Activated T-cell treated with anti-CD3 and anti-CD28 coated beads, Interleukin-2, amount 50 U/mL, for 4 hours (primary cell): Measurements from ENCODE around the gene EVC2. TPM values are rescaled to one million over a fixed set of nuclear protein-coding genes. Genes with fewer than 3 reads are reported as not detected.

Source experiments
- ATAC-seq, 2 donors: fragments of 200-7000 bp; cut with Tn5 transposase; one replicate each; pipeline ENCODE4 v1.10.0; 2021
- DNase-seq: peaks from one replicate; pipeline ENCODE4 v3.0.0-alpha.2; 2020
- H3K27me3 Mint-ChIP-seq: one replicate; pipeline ENCODE4 v1.8.0; 2021; ENCODE audit warnings: low read depth, mixed read lengths
- H3K36me3 Mint-ChIP-seq: one replicate; pipeline ENCODE4 v1.8.0; 2022; ENCODE audit warnings: mixed read lengths; ENCODE audit not compliant: insufficient read depth
- H3K4me1 Mint-ChIP-seq: one replicate; pipeline ENCODE4 v1.8.0; 2021; ENCODE audit warnings: low read depth, mixed read lengths
- H3K4me3 Mint-ChIP-seq: one replicate; pipeline ENCODE4 v1.8.0; 2021; ENCODE audit warnings: mild to moderate bottlenecking, moderate library complexity, mixed read lengths
- H3K9me3 Mint-ChIP-seq: one replicate; pipeline ENCODE4 v1.8.0; 2021; ENCODE audit warnings: mixed read lengths
- total RNA-seq, 3 donors: library from RNA; stranded (reverse); gene quantifications; one replicate each; pipeline ENCODE4 v1.2.1, GENCODE V29; 2021

The EVC2 gene
- total RNA-seq, 3 donors from 2014 or later, result 0.63 to 0.78 (median 0.76) TPM

DNA sequence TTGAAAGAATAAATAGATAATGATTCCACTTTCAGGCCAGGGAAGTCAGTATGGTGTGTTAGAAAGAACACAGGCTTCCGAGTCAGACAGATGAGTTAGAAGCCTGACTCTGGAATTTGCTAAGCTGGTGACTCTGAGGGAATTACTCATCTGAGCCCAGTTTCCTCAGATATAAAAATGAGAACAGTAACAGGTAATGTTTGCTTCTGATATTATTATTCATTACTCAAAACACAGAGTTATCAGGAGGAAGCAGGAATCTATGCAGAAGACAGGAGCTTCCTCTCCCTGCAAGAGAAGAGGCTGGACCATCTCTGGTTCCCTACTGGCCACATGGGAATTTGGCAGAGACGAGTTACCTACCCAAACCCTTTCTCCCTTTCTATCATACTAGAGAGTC is 163.1 kb downstream of the EVC2 start:
- Mint-ChIP-seq H3K36me3 (no peaks in the 10 kb centered on the region), H3K4me1 (no peaks in the 10 kb centered on the region), H3K27me3 (no peaks in the 10 kb centered on the region), H3K9me3 (peaks cover 7% of the 10 kb centered on the region), H3K4me3 (no peak overlapping the region)
- ATAC-seq (no peak), DNase-seq (no peak)

DNA sequence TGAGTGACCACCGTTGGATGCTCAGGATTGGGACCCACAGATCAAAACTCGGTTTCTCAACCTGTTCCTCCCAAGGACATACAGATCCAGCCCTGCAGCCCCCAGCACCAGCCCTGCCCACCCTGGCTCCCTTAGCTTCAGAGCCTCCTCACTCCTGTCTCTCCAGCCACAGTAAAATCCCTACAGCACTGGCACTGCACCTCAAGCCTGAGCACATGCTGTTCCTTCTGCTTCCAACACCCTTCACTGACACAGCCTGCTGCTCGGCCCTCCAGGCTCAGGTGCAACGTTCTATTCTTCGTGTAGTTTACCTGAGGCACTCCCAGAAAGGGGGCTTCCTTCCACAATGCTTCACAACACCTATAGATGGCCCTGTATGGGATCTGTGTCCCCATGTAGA is 163.6 kb downstream of the EVC2 start:
- Mint-ChIP-seq H3K9me3 (peaks cover 2% of the 10 kb centered on the region), H3K4me1 (no peaks in the 10 kb centered on the region), H3K36me3 (no peaks in the 10 kb centered on the region), H3K27me3 (no peaks in the 10 kb centered on the region), H3K4me3 (no peak overlapping the region)
- ATAC-seq (no peak), DNase-seq (no peak)

DNA sequence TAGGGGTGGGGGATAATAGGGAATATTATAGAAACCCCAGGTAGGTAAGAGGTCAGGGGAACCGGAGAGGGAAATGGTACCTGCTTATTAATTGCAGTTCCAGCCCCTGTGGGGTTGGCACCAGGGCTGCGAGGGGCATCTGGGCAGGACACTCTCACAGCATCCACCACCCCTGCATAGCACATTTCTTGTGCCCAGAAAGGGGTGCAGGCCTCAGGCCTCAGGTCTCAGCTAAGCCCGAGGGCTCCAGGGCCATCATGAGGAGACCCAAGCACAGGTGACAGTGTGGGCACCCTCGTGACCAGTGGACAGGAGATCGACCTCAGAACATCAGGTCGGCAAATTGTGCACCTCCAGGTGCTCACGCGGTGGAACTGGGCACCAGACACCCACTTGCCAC is 164.7 kb downstream of the EVC2 start:
- Mint-ChIP-seq H3K4me3 (no peak overlapping the region), H3K36me3 (no peaks in the 10 kb centered on the region), H3K9me3 (no peaks in the 10 kb centered on the region), H3K4me1 (no peaks in the 10 kb centered on the region), H3K27me3 (no peaks in the 10 kb centered on the region)
- DNase-seq (no peak), ATAC-seq (no peak)

DNA sequence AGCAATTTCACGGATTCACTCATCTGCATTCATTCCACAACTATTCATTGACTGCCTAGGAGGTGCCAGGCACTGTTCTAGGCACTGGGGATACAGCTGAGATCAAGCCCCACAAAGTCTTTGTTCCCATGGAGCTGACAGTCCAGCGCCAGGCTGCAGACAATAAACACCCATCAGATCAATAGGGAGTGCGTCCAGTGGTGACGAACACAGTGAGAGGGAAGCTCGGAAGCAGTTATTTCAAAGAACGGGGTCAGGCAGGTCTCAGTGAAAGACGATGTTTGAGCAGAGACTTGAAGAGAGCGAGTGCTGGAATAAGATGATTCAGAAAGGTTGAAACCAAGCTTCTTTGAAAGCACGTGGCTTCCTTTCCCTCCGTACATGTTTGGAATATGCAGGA is 167.2 kb downstream of the EVC2 start:
- no peaks in the 10 kb centered on the region for H3K4me1 Mint-ChIP-seq
- ATAC-seq (no peak), DNase-seq (no peak)
- H3K4me3 Mint-ChIP-seq, result no peak overlapping the region
- H3K27me3 Mint-ChIP-seq, result no peaks in the 10 kb centered on the region
- no peaks in the 10 kb centered on the region for H3K36me3 Mint-ChIP-seq
- H3K9me3 Mint-ChIP-seq, result no peaks in the 10 kb centered on the region

DNA sequence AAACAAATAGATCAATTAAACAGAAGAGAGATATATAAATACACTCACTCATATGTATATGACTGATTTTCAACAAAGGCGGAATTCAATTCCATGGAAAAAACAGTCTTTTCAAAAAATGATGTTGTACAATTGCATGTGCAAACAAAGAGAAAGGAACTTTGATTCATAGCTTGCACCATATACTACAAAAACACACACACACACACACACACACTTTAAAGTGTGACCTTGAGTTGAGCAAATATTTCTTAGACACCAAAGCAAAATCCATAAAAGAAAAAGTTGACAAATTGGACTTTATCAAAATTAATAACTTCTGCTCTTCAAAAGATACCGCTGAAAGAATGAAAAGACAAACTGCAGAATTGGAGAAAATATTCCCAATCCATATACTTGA is 168.8 kb downstream of the EVC2 start:
- peaks cover 11% of the 10 kb centered on the region for H3K9me3 Mint-ChIP-seq
- ATAC-seq (no peak), DNase-seq (no peak)
- no peaks in the 10 kb centered on the region for H3K27me3 Mint-ChIP-seq
- no peaks in the 10 kb centered on the region for H3K4me1 Mint-ChIP-seq
- no peaks in the 10 kb centered on the region for H3K36me3 Mint-ChIP-seq
- H3K4me3 Mint-ChIP-seq, result no peak overlapping the region

DNA sequence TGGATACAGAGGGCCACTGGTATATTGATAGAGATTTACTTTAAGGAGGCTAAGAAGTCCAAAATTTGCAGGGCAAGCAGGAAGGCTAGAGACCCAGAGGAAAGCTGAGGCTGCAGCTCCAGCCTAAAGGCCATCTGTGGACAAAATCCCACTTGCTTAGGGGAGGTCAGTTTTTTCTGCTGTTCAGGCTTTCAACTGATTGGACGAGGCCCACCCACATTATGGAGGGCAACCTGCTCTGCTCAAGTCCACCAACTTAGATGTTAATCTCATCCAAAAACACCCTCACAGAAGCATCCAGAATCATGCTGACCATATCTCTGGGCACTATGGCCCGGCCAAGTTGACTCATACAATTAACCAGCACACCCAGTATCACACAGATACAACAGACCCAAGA is 176.3 kb downstream of the EVC2 start:
- H3K4me3 Mint-ChIP-seq, result no peak overlapping the region

DNA sequence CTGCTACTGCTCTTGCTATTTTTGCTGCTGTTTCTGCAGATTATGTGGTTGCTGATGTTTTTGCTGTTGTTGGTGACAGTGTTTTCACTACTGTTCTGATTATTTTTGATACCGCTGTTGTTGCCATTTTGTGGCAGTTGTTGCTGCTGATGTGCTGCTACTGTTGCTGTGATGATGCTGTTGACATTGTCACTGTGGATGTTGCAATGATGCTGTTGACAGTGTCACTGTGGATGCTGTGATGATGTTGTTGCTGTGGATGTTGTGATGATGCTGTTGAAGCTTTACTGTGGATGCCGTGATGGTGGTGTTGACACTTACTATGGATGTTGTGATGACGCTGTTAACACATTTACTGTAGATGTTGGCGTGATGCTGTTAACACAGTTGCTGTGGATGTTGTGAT is 180.3 kb downstream of the EVC2 start:
- no peaks in the 10 kb centered on the region for H3K27me3 Mint-ChIP-seq
- H3K9me3 Mint-ChIP-seq, result no peaks in the 10 kb centered on the region
- ATAC-seq (no peak), DNase-seq (no peak)
- H3K4me1 Mint-ChIP-seq, result no peaks in the 10 kb centered on the region
- H3K36me3 Mint-ChIP-seq, result no peaks in the 10 kb centered on the region
- H3K4me3 Mint-ChIP-seq, result no peak overlapping the region

More for the DNA sequence above, 176.3 kb downstream of the EVC2 start:
- H3K27me3 Mint-ChIP-seq, result peaks cover 2% of the 10 kb centered on the region
- no peaks in the 10 kb centered on the region for H3K36me3 Mint-ChIP-seq
- no peak for ATAC-seq
- DNase-seq, result no peak
- peaks cover 19% of the 10 kb centered on the region for H3K9me3 Mint-ChIP-seq
- H3K4me1 Mint-ChIP-seq, result peaks cover 3% of the 10 kb centered on the region

DNA sequence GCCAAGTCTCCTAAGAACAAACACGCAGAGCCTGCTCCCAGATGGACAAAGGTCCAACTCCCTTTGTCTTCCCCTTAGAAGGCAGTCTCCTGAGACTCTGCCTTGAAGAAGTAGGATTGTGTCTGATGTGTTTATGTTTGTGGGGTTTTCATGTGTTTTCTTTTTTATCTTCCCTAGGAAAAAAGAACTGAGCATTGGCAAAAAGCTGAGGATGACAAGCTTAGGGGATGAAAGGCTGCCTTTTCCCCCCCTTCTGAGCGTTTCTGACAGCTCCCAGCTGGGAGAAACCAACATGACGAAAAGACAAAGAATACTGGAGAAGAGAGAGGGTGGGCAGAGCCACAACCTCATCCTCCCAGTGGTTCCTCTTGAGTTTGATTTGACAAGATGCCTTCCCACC is 181.1 kb downstream of the EVC2 start:
- H3K4me3 Mint-ChIP-seq, result no peak overlapping the region
- no peaks in the 10 kb centered on the region for H3K9me3 Mint-ChIP-seq
- no peak for DNase-seq
- no peaks in the 10 kb centered on the region for H3K4me1 Mint-ChIP-seq
- no peaks in the 10 kb centered on the region for H3K36me3 Mint-ChIP-seq
- no peak for ATAC-seq
- H3K27me3 Mint-ChIP-seq, result no peaks in the 10 kb centered on the region

DNA sequence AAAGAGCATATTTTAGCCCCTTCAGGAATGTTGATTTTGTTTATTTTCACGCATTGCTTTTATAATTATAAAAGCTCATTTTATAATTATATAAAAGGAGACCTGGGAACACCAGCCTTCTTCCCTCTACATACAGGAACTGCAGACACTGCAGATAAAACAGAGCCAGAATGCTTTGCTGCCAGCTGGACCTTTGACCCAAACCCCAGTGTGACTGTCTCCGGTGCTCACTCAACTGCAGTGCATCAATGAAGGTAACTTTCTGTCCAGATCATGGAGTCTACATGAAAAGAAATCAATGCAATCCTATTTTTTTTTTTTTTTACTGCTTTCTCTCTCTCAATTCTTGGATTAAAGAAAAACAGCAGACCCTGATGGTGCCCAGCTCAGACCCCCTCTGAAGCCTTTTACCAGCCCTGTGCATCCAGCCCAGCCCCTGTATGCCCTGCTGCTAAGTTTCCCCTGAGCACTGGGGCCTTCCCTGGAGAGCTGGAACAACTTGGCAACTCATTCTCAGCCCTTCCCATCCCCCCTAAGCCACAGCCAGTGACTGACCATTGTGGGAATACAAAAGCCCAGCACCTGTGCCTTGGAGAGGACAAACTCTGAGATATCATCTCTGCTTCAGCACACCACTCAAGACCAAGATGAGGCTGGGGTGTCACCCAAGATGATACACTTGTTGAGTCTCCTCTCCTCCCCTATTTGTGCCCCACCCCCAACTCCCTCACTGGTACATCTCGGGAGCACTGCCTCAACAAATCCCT is 182.1 kb downstream of the EVC2 start:
- no peak for ATAC-seq
- no peak overlapping the region for H3K4me3 Mint-ChIP-seq
- no peak for DNase-seq
- no peaks in the 10 kb centered on the region for H3K27me3 Mint-ChIP-seq
- H3K9me3 Mint-ChIP-seq, result no peaks in the 10 kb centered on the region
- H3K36me3 Mint-ChIP-seq, result no peaks in the 10 kb centered on the region
- H3K4me1 Mint-ChIP-seq, result no peaks in the 10 kb centered on the region

DNA sequence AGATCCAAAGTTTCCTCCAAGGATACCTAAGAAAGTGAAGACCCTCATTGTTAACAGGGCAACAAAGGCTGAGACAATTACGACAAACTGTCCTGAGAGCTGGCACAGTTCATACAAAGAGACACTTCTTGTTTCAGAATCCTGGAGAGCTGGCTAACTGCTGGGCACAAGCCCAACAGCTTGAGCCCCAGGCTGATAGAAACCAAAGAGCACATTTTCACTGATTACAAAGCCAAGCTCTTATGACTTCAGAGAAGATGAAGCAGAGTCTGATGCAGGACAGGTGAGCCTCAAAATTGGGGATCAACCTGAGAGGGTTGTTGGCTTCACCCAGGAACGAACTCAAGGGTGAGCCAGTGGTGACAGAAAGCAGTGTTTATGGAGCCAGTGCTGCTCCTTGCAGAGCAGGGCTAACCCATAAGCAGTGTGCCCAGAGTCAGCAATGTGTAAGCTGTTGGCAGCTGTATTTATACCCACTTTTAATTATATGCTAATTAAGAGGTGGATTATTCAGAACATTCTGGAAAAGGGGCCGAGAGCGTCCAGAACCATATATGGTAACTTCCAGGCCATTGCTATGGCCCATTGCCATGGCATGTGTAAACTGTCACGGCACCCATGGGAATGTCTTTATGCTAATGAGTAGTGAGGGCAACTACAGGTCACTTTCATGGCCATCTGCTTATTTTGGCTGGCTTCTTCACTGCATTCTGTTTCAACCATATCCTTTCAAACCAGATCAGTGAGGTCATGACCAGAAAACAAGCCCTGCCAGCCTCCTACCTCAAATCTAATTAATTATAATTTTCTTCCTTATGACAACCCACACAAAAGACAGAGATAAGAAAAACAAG is 183.7 kb downstream of the EVC2 start:
- Mint-ChIP-seq H3K27me3 (no peaks in the 10 kb centered on the region), H3K4me1 (no peaks in the 10 kb centered on the region), H3K4me3 (no peak overlapping the region), H3K36me3 (no peaks in the 10 kb centered on the region), H3K9me3 (peaks cover 5% of the 10 kb centered on the region)
- ATAC-seq, result no peak
- DNase-seq, result no peak

DNA sequence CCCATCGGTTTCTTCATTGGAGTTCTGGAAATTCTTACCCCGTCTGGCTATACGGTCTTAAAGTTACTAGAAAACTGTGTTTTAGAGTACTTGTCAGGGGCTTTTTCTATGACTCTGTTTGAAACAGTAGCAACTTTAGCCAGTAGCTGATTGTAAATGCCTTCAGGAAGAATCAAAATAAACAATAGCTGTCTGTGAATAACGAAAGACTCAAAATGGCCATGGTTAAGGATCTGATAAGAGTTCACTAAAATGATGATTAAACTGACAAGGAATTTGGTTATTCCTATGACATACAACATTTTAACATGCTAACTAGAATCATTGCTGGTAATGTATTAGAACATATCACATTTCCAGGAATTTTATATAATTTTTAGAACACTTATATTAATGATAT is 191.0 kb downstream of the EVC2 start:
- H3K9me3 Mint-ChIP-seq, result peaks cover 13% of the 10 kb centered on the region
- no peak overlapping the region for H3K4me3 Mint-ChIP-seq
- DNase-seq (no peak), ATAC-seq (no peak)
- H3K36me3 Mint-ChIP-seq, result no peaks in the 10 kb centered on the region
- no peaks in the 10 kb centered on the region for H3K27me3 Mint-ChIP-seq
- H3K4me1 Mint-ChIP-seq, result no peaks in the 10 kb centered on the region

DNA sequence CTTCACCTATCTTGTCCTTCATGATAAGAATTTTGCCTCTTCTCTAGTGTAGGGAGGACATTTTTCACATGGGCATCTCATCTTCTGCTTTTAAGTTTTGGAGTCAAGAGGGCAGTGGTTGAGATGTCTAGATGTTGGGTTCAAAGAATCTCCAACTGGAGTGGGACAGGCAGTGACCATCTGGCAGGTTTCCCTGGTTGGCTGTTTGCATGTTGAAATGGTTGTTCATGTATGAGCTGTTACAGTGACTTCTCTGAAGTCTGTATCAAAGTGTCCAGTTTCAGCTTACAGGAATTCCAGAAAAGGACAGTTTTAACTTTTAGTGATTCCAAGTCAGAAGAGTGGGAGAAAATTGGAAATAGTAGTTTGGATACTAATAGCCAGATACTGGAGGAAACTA is 192.7 kb downstream of the EVC2 start:
- Mint-ChIP-seq H3K36me3 (no peaks in the 10 kb centered on the region), H3K4me1 (no peaks in the 10 kb centered on the region), H3K9me3 (peaks cover 13% of the 10 kb centered on the region), H3K27me3 (no peaks in the 10 kb centered on the region), H3K4me3 (no peak overlapping the region)
- ATAC-seq (no peak), DNase-seq (no peak)
